OCI-LY3 (cell line): ENCODE results near the gene ZHX3.

Experiments used
- H2AFZ ChIP-seq: fragments of 200-600, 300-600 bp; shearing (Covaris generic); 2 replicates; pipeline ENCODE4 v1.6.0; 2014; ENCODE audit warnings: antibody characterized with exemption, low read depth, low read length
- H3K27ac ChIP-seq: fragments of 200-600, 300-600 bp; sonication (generic); 2 replicates; pipeline ENCODE4 v1.5.1; 2014; ENCODE audit warnings: mild to moderate bottlenecking, low read length, moderate library complexity, mixed read lengths
- H3K27me3 ChIP-seq: fragments of 200-600, 300-600 bp; sonication (generic); 2 replicates; pipeline ENCODE4 v1.6.1; 2014; ENCODE audit warnings: low read depth, low read length, mixed read lengths
- H3K36me3 ChIP-seq: fragments of 200-600, 300-600 bp; sonication (generic); replicated peaks from 2 replicates; pipeline ENCODE3; 2014; ENCODE audit warnings: low read depth, low read length, mixed read lengths
- H3K4me1 ChIP-seq: fragments of 300-600, 200-600 bp; sonication (generic); 2 replicates; pipeline ENCODE4 v1.6.1; 2014; ENCODE audit warnings: low read length, mixed read lengths
- H3K4me2 ChIP-seq: fragments of 200-600, 300-600 bp; sonication (generic); 2 replicates; pipeline ENCODE4 v1.6.1; 2014; ENCODE audit warnings: low read length, mixed read lengths
- H3K4me3 ChIP-seq: fragments of 300-600, 200-600 bp; sonication (generic); 2 replicates; pipeline ENCODE4 v1.5.1; 2014; ENCODE audit warnings: antibody characterized with exemption, mild to moderate bottlenecking, low read length, moderate library complexity
- H3K79me2 ChIP-seq: fragments of 300-600, 200-600 bp; shearing (Covaris generic); 2 replicates; pipeline ENCODE4 v1.6.1; 2014; ENCODE audit warnings: mild to moderate bottlenecking, low read length, mixed read lengths
- H3K9ac ChIP-seq: fragments of 300-600, 200-600 bp; shearing (Covaris generic); 2 replicates; pipeline ENCODE4 v1.6.0; 2014; ENCODE audit warnings: mild to moderate bottlenecking, low read length, moderate library complexity
- H3K9me3 ChIP-seq: fragments of 200-600, 300-600 bp; shearing (Covaris generic); 2 replicates; pipeline ENCODE4 v1.6.1; 2014; ENCODE audit warnings: low read length, mixed read lengths; ENCODE audit not compliant: insufficient read depth
- H4K20me1 ChIP-seq: fragments of 200-600, 300-600 bp; sonication (generic); 2 replicates; pipeline ENCODE4 v1.6.1; 2016; ENCODE audit warnings: low read length, mixed read lengths; ENCODE audit not compliant: insufficient read depth
- CTCF ChIP-seq: fragments of 200-600, 300-600 bp; sonication (generic); IDR thresholded peaks from 2 replicates; pipeline ENCODE4 v1.5.1; 2014; ENCODE audit warnings: antibody characterized with exemption, low read length, low read depth
- EZH2phosphoT487 ChIP-seq: fragments of 200-600 bp; shearing (Covaris generic); IDR thresholded peaks from 2 replicates; pipeline ENCODE4 v1.6.1; 2018; ENCODE audit warnings: antibody characterized with exemption, mixed run types, low read depth

Gene ZHX3

DNA sequence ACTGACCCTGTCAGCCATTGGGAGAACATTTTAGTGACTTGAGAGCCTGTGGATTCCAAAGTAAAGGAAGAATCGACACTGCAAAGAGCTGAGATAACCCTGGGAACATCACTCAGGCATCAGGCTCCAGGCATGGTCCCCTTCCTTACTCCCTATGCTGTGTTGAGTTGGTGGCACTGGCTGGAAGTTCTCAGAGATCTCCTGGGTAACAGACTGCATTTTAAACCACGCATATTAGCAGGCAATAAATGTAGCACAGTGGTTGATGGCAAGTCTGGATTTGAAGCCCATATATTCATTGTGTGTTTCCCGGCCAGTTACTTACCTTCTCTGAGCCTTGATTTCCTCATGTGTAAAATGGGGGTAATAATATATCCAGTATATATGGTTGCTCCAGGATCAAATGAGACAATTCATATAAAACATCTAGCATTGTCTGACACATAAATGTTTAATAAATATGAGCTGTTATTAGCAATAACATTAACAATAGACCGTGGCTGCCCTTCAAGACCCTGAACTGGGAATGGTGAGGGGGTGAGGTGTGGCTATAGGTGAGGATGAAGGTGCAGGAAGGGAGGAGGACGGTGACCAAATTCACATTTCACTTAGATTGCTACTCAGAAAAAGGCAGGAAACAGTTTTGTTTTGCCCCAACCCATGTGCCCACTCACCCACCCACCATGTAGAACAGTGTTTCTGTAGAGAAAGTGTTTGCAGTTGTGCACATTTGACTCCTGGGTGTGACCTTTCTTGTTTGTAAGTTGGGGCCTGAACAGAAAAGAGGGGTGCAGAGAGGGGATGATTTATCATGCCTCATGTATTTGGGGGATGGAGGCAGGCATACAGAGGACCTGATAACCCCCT is 178.1 kb downstream of the ZHX3 start:
- H3K27me3 ChIP-seq: no peaks in the 10 kb centered on the region
- peaks cover 71% of the 10 kb centered on the region for H3K79me2 ChIP-seq
- peaks cover 56% of the 10 kb centered on the region for H3K4me1 ChIP-seq
- peaks cover 7% of the 10 kb centered on the region for H3K36me3 ChIP-seq
- peak overlapping the region; percentile 93 for H3K4me2 ChIP-seq
- H2AFZ ChIP-seq: no peak overlapping the region
- peaks cover 61% of the 10 kb centered on the region for H4K20me1 ChIP-seq
- peak overlapping the region; percentile 81; the same call in 1 of the 2 replicates for H3K9ac ChIP-seq
- H3K27ac ChIP-seq: peak overlapping the region; percentile 43
- TF ChIP-seq CTCF: no peak
- no peak for TF ChIP-seq EZH2phosphoT487
- H3K9me3 ChIP-seq: no peaks in the 10 kb centered on the region
- H3K4me3 ChIP-seq: peak overlapping the region; percentile 82

GRCh38 chr20:41138475-41139226 is 178.9 kb downstream of the ZHX3 start:
- Histone ChIP-seq H3K4me3 (peak overlapping the region; percentile 82), H3K27ac (peak overlapping the region; percentile 43), H3K9me3 (no peaks in the 10 kb centered on the region), H3K79me2 (peaks cover 63% of the 10 kb centered on the region), H3K4me2 (peak overlapping the region; percentile 93), H3K9ac (peak overlapping the region; percentile 81), H3K36me3 (no peaks in the 10 kb centered on the region), H2AFZ (no peak overlapping the region), H4K20me1 (peaks cover 54% of the 10 kb centered on the region), H3K4me1 (peaks cover 64% of the 10 kb centered on the region), H3K27me3 (no peaks in the 10 kb centered on the region)
- TF ChIP-seq CTCF (no peak), EZH2phosphoT487 (no peak)

DNA sequence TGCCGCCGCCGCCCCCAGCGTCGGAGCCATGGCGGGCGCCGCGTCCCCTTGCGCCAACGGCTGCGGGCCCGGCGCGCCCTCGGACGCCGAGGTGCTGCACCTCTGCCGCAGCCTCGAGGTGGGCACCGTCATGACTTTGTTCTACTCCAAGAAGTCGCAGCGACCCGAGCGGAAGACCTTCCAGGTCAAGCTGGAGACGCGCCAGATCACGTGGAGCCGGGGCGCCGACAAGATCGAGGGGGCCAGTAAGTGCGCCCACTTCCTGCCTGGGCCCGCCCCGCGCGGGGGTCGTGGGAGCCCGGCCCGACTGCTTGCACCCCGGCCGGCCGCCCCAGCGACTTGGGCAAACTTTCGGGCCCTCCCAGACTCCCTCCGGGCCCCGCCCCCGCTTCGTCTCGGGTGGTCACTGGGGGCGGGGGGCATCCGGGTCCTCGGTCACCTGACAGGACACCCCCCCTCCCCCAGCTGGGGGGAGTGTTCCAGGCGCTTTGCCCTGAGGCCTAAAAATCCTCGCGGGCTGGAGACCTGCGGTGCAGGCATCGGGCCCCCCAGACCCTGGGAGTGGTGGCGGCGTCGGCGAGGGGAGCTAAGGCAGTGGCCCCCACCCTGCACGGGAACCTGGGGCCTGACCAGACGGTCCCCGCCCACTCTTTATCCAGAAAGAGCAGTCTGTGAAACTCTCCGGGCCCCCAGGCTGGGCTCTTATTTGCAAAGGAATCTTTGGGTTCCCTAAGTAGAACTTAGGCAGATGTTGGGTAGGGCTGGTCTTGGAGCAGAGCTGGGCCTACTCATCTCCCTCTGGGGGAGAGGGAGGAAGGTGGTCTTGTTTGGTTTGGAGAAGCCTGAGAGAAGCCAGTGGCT is 179.7 kb downstream of the ZHX3 start:
- Histone ChIP-seq H3K4me1 (peaks cover 67% of the 10 kb centered on the region), H3K27me3 (no peaks in the 10 kb centered on the region), H2AFZ (no peak overlapping the region), H3K4me3 (peak overlapping the region; percentile 82), H3K79me2 (peaks cover 55% of the 10 kb centered on the region), H3K9ac (peak overlapping the region; percentile 81), H3K9me3 (no peaks in the 10 kb centered on the region), H4K20me1 (peaks cover 47% of the 10 kb centered on the region), H3K36me3 (no peaks in the 10 kb centered on the region), H3K4me2 (peak overlapping the region; percentile 93), H3K27ac (peak overlapping the region; percentile 43)
- TF ChIP-seq EZH2phosphoT487 (no peak), CTCF (no peak)
